GM21723 (cell line): ENCODE data around the gene ALX4.

ENCODE experiments used
- ATAC-seq: cut with Tn5 transposase; IDR thresholded peaks from one replicate; pipeline ENCODE4 v1.9.1; 2021; ENCODE audit warnings: mild to moderate bottlenecking, moderate library complexity; ENCODE audit not compliant: unreplicated experiment

Gene ALX4

GRCh38 chr11:44309478-44310205 lies at the start of gene ALX4:
Gene ALX4 (minus strand): TSS chr11:44310139. CDS start chr11:44310062, 77 bp downstream.
- ATAC-seq = no peak

GRCh38 chr11:44359162-44359561 lies 49.2 kb upstream of the ALX4 start:
- ATAC-seq = no peak

GRCh38 chr11:44358713-44359112 lies 48.8 kb upstream of the ALX4 start:
- ATAC-seq = no peak

- ATAC-seq = no peak
Observed at GRCh38 chr11:44357711-44358110, 47.8 kb upstream of the ALX4 start.

- no peak for ATAC-seq
Observed at GRCh38 chr11:44356351-44356750, 46.4 kb upstream of the ALX4 start.

- no peak for ATAC-seq
Observed at GRCh38 chr11:44351898-44352498, 42.1 kb upstream of the ALX4 start.

GRCh38 chr11:44351006-44351660 lies 41.2 kb upstream of the ALX4 start:
- ATAC-seq = peak; percentile 92

GRCh38 chr11:44349328-44349727 lies 39.4 kb upstream of the ALX4 start:
- ATAC-seq = no peak

- ATAC-seq = no peak
Observed at GRCh38 chr11:44348721-44349120, 38.8 kb upstream of the ALX4 start.

GRCh38 chr11:44348114-44348513 lies 38.2 kb upstream of the ALX4 start:
- ATAC-seq = no peak

- no peak for ATAC-seq
Observed at GRCh38 chr11:44347538-44347937, 37.6 kb upstream of the ALX4 start.

GRCh38 chr11:44346983-44347382 lies 37.0 kb upstream of the ALX4 start:
- ATAC-seq = no peak

GRCh38 chr11:44345781-44346180 lies 35.8 kb upstream of the ALX4 start:
- ATAC-seq = no peak

GRCh38 chr11:44344921-44345320 lies 35.0 kb upstream of the ALX4 start:
- ATAC-seq = no peak

GRCh38 chr11:44344423-44344820 lies 34.5 kb upstream of the ALX4 start:
- ATAC-seq = no peak

- ATAC-seq = no peak
Observed at GRCh38 chr11:44343778-44344422, 34.0 kb upstream of the ALX4 start.

GRCh38 chr11:44342616-44343015 lies 32.7 kb upstream of the ALX4 start:
- ATAC-seq = no peak

- ATAC-seq = no peak
Observed at GRCh38 chr11:44340656-44341055, 30.7 kb upstream of the ALX4 start.

GRCh38 chr11:44339530-44339883 lies 29.6 kb upstream of the ALX4 start:
- no peak for ATAC-seq

GRCh38 chr11:44338698-44339529 lies 29.0 kb upstream of the ALX4 start:
- ATAC-seq = no peak

- no peak for ATAC-seq
Observed at GRCh38 chr11:44338026-44338425, 28.1 kb upstream of the ALX4 start.
